GM12878 (cell line): ENCODE results near the gene ZBTB44. TPM values are rescaled to one million over a fixed set of nuclear protein-coding genes. Genes with fewer than 3 reads are reported as not detected.

Source experiments
- ATAC-seq: fragments of 200-7000 bp; cut with Tn5 transposase; 3 replicates; pipeline ENCODE4 v1.9.1; 2020; ENCODE audit warnings: mild to moderate bottlenecking, moderate library complexity
- BruUV-seq: library from RNA; stranded (reverse); fragments of 400-500 nt; replicated peaks from 2 replicates; lab custom pipeline; 2021; lab: Mats Ljungman, UMichigan
- CTCF ChIA-PET: fragments of 300-600 bp; sonication (Branson Sonifier 250); formaldehyde crosslinking; extraction: SDS; loops from one replicate; lab custom pipeline; 2021; ENCODE audit warnings: inconsistent platforms; lab: Yijun Ruan, JAX
- POLR2A ChIA-PET: fragments of 350-600 bp; formaldehyde crosslinking; extraction: SDS; loops from one replicate; lab custom pipeline; 2021; ENCODE audit warnings: inconsistent platforms; lab: Charles Lee
- RAD21 ChIA-PET: fragments of 300-600 bp; sonication (Branson Sonifier 250); formaldehyde crosslinking; loops from one replicate; lab custom pipeline; 2023; ENCODE audit warnings: antibody characterized with exemption; ENCODE audit not compliant: unreplicated experiment; lab: Charles Lee
- SMC1A ChIA-PET: fragments of 300-600 bp; sonication (Branson Sonifier 250); formaldehyde crosslinking; loops from one replicate; lab custom pipeline; 2023; ENCODE audit not compliant: unreplicated experiment, uncharacterized antibody; lab: Charles Lee
- DNase-seq: peaks from one replicate; pipeline ENCODE4 v3.0.0-alpha.2; 2011; ENCODE audit warnings: low read depth, low spot score
- FAIRE-seq: peaks from 3 replicates; lab custom pipeline; 2011; peaks lifted over from hg19 to GRCh38; lab: Jason Lieb, UNC
- H2AFZ ChIP-seq: 2 replicates; pipeline ENCODE4 v1.6.0; 2011; ENCODE audit warnings: low read depth, low read length, control low read depth; ENCODE audit not compliant: control insufficient read depth
- H3K27ac ChIP-seq: 2 replicates; pipeline ENCODE4 v1.5.1; 2011; ENCODE audit warnings: control low read depth; ENCODE audit not compliant: control insufficient read depth, insufficient read depth
- H3K27me3 ChIP-seq, 2 experiments: replicated peaks in 1 of 2; 2 replicates each; pipeline versions ENCODE4 v1.6.0 to v1.6.1; 2011; ENCODE audit warnings: low read length in 1 of 2; ENCODE audit not compliant: control insufficient read depth in 2 of 2, insufficient read depth in 2 of 2
- H3K36me3 ChIP-seq, 2 experiments: 2 replicates each; pipeline ENCODE4 v1.5.1; 2011; ENCODE audit warnings: low read length in 1 of 2; ENCODE audit not compliant: control insufficient read depth in 2 of 2, insufficient read depth in 2 of 2
- H3K4me1 ChIP-seq: 2 replicates; pipeline ENCODE4 v1.6.1; 2011; ENCODE audit warnings: mild to moderate bottlenecking, low read length, moderate library complexity, mixed read lengths; ENCODE audit not compliant: control insufficient read depth, insufficient read depth
- H3K4me2 ChIP-seq: 2 replicates; pipeline ENCODE4 v1.6.0; 2011; ENCODE audit warnings: control low read depth; ENCODE audit not compliant: control insufficient read depth, insufficient read depth
- H3K4me3 ChIP-seq: fragments of 200-600 bp; sonication (generic); 2 replicates; pipeline ENCODE4 v1.5.1; 2016
- H3K79me2 ChIP-seq: 2 replicates; pipeline ENCODE4 v1.6.0; 2011; ENCODE audit warnings: low read length; ENCODE audit not compliant: control insufficient read depth, insufficient read depth
- H3K9ac ChIP-seq: 2 replicates; pipeline ENCODE4 v1.8.0; 2011; ENCODE audit warnings: low read length, control low read depth, mixed read lengths; ENCODE audit not compliant: control insufficient read depth, insufficient read depth
- H3K9me3 ChIP-seq: replicated peaks from 3 replicates; pipeline ENCODE4 v1.5.1; 2011; ENCODE audit warnings: mild to moderate bottlenecking, low read length; ENCODE audit not compliant: control insufficient read depth, insufficient read depth
- H4K20me1 ChIP-seq: 2 replicates; pipeline ENCODE4 v1.6.0; 2011; ENCODE audit not compliant: control insufficient read depth, insufficient read depth
- CBFB ChIP-seq: IDR thresholded peaks from 2 replicates; pipeline ENCODE4 v1.6.1; 2016; ENCODE audit warnings: antibody characterized with exemption, low read depth
- DPF2 ChIP-seq: fragments of 450-650 bp; IDR thresholded peaks from 2 replicates; pipeline ENCODE4 v1.6.1; 2017; ENCODE audit warnings: mild to moderate bottlenecking
- GABPA ChIP-seq: IDR thresholded peaks from 2 replicates; pipeline ENCODE4 v1.6.1; 2014; ENCODE audit warnings: antibody characterized with exemption, low read depth, mild to moderate bottlenecking, inconsistent platforms
- IKZF2 ChIP-seq, 2 experiments: fragments of 450-650 bp; IDR thresholded peaks; 2 replicates each; pipeline ENCODE4 v1.6.1; 2017; ENCODE audit warnings: mild to moderate bottlenecking in 2 of 2, moderate library complexity in 2 of 2
- MYC ChIP-seq: IDR thresholded peaks from 2 replicates; pipeline ENCODE4 v1.6.1; 2011; ENCODE audit warnings: mild to moderate bottlenecking, low read length, moderate library complexity, inconsistent platforms; ENCODE audit not compliant: insufficient read depth, insufficient replicate concordance, insufficient read length, severe bottlenecking
- NBN ChIP-seq: fragments of 450-650 bp; IDR thresholded peaks from 2 replicates; pipeline ENCODE4 v1.6.1; 2016
- NFYB ChIP-seq: IDR thresholded peaks from 2 replicates; pipeline ENCODE4 v1.6.1; 2011; ENCODE audit warnings: low read depth, mild to moderate bottlenecking, low read length, improper control_type of control experiment, moderate library complexity; ENCODE audit not compliant: insufficient read depth
- POLR2A ChIP-seq: IDR thresholded peaks from 2 replicates; pipeline ENCODE4 v1.6.1; 2011; ENCODE audit warnings: low read depth, mild to moderate bottlenecking, low read length
- POU2F2 ChIP-seq: IDR thresholded peaks from 3 replicates; pipeline ENCODE4 v1.6.1; 2011; ENCODE audit warnings: low read depth, mild to moderate bottlenecking, low read length, borderline replicate concordance
- RAD51 ChIP-seq: fragments of 450-650 bp; IDR thresholded peaks from 2 replicates; pipeline ENCODE4 v1.6.1; 2016; ENCODE audit warnings: moderate library complexity, mild to moderate bottlenecking, inconsistent platforms
- RELA ChIP-seq: fragments of 450-650 bp; IDR thresholded peaks from 2 replicates; pipeline ENCODE4 v1.8.0; 2014; ENCODE audit warnings: borderline replicate concordance; ENCODE audit not compliant: partially characterized antibody
- RFX5 ChIP-seq: IDR thresholded peaks from 2 replicates; pipeline ENCODE4 v1.6.1; 2011; ENCODE audit warnings: low read depth, low read length, improper control_type of control experiment
- RUNX3 ChIP-seq: IDR thresholded peaks from 2 replicates; pipeline ENCODE4 v1.6.1; 2012; ENCODE audit warnings: low read length, inconsistent platforms
- WGBS: methylation state at CpG from one replicate; pipeline ENCODE4 v1.1.6; 2016; ENCODE audit warnings: low lambda C conversion rate; ENCODE audit not compliant: insufficient replicate concordance, insufficient coverage; ENCODE audit errors: missing lambda C conversion rate; 5-methylcytosine and 5-hydroxymethylcytosine counted together
- in situ Hi-C: fragments of 300-500 bp; cut with MboI; formaldehyde crosslinking; loops from 9 replicates; pipeline ENCODE4 v1.14.3; 2018; ENCODE audit warnings: mixed read lengths
- intact Hi-C: fragments of 100-400 bp; cut with micrococcal nuclease; formaldehyde crosslinking; loops from one replicate; pipeline ENCODE4 v1.14.2; 2022; ENCODE audit not compliant: unreplicated experiment
- polyA plus RNA-seq, 11 experiments: library from polyadenylated mRNA; depleted of rRNA in 4 of 11; unstranded in 6 of 11; stranded (reverse) in 5 of 11; fragments of >200 nt; fragmentation: Nextera tagmentation in 4 of 11; fragmentation: Illumina TruSeq in 1 of 11; extraction: Ambion mirVana in 4 of 11; extraction: Trizol in 1 of 11; gene quantifications; 1 replicate in 1 of 11; 2 replicates in 10 of 11; pipeline versions ENCODE4 v1.2.1 to v1.2.3, GENCODE V29; 2011 to 2016; ENCODE audit warnings: inconsistent platforms in 2 of 11, missing spikeins in 2 of 11, low read depth in 1 of 11
- total RNA-seq, 4 experiments: library from RNA; depleted of rRNA in 3 of 4; stranded (reverse); fragments of >200 nt in 3 of 4; fragmentation: Illumina TruSeq in 1 of 4; extraction: Trizol in 1 of 4; gene quantifications; 2 replicates each; pipeline versions ENCODE4 v1.2.1 to v1.2.3, GENCODE V29; 2013 to 2021
- TF ChIP-seq, protein P1 (sequence below): fragments of 150-350 bp; IDR thresholded peaks from 2 replicates; pipeline ENCODE4 v1.6.1; 2016; ENCODE audit warnings: low read depth, low read length
- TF ChIP-seq, protein P2 (sequence below): fragments of 450-650 bp; formaldehyde crosslinking; IDR thresholded peaks from 2 replicates; pipeline ENCODE4 v1.4.0; 2022; ENCODE audit warnings: mild to moderate bottlenecking, moderate library complexity

Gene ZBTB44
- total and polyA plus RNA-seq, 10 of the 15 experiments (the other 5 are each of a cell fraction or from before 2014, with no cell fraction given), result 2.8 to 38.2 (median 12.2) TPM

DNA sequence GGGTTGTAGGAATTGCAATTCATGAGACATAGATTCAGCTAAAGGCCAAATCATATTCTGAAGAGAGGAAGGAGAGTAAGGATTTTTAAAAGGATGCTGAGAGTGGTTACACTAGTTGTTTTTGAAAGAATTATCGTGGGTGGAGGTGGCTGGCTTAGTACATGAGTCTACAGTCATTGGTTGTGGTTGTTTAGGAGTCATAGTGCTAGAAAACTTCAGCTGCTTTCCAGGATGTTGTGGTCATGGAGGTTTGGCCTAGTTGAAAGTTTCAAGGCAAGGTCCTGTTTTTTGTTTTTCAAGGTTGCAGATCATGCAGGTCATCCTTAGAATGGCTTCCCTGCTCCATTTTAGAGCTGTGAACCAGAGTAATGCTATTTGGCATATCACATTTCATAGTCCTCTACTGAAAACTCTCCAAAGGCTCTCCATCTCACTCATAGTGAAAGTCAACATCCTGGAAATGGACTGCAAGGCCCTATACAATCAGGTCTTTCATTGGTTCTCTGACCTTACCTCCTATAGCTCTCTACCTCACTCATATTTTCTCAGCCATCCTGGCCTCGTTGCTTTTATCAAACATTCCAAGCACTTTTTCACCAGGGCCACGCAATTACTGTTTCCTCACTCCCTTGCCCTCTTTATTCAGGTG lies 26.1 kb upstream of the ZBTB44 start:
- Histone ChIP-seq H3K4me1 (no peaks in the 10 kb centered on the region), H3K27me3 (no peaks in the 10 kb centered on the region; a peak in 1 of 4 replicates), H4K20me1 (no peaks in the 10 kb centered on the region), H3K36me3 (no peaks in the 10 kb centered on the region), H3K79me2 (no peaks in the 10 kb centered on the region), H3K9me3 (peaks cover 3% of the 10 kb centered on the region; the same call in 1 of the 3 replicates), H2AFZ (no peak overlapping the region), H3K4me2 (no peak overlapping the region), H3K4me3 (no peak overlapping the region), H3K27ac (no peak overlapping the region), H3K9ac (no peak overlapping the region)
- intact Hi-C loops (no loop called here), in situ Hi-C loops (no loop called here)
- ATAC-seq (no peak), FAIRE-seq (no peak), DNase-seq (no peak)
- POLR2A ChIA-PET, result no interaction called here
- TF ChIP-seq, protein P1, sequence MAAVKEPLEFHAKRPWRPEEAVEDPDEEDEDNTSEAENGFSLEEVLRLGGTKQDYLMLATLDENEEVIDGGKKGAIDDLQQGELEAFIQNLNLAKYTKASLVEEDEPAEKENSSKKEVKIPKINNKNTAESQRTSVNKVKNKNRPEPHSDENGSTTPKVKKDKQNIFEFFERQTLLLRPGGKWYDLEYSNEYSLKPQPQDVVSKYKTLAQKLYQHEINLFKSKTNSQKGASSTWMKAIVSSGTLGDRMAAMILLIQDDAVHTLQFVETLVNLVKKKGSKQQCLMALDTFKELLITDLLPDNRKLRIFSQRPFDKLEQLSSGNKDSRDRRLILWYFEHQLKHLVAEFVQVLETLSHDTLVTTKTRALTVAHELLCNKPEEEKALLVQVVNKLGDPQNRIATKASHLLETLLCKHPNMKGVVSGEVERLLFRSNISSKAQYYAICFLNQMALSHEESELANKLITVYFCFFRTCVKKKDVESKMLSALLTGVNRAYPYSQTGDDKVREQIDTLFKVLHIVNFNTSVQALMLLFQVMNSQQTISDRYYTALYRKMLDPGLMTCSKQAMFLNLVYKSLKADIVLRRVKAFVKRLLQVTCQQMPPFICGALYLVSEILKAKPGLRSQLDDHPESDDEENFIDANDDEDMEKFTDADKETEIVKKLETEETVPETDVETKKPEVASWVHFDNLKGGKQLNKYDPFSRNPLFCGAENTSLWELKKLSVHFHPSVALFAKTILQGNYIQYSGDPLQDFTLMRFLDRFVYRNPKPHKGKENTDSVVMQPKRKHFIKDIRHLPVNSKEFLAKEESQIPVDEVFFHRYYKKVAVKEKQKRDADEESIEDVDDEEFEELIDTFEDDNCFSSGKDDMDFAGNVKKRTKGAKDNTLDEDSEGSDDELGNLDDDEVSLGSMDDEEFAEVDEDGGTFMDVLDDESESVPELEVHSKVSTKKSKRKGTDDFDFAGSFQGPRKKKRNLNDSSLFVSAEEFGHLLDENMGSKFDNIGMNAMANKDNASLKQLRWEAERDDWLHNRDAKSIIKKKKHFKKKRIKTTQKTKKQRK, result no peak
- no peak for TF ChIP-seq POLR2A
- TF ChIP-seq RFX5, result no peak
- TF ChIP-seq RAD51, result no peak
- TF ChIP-seq CBFB, result no peak
- no peak for TF ChIP-seq IKZF2 (IDR thresholded peaks at IDR 0.05)
- TF ChIP-seq, protein P2, sequence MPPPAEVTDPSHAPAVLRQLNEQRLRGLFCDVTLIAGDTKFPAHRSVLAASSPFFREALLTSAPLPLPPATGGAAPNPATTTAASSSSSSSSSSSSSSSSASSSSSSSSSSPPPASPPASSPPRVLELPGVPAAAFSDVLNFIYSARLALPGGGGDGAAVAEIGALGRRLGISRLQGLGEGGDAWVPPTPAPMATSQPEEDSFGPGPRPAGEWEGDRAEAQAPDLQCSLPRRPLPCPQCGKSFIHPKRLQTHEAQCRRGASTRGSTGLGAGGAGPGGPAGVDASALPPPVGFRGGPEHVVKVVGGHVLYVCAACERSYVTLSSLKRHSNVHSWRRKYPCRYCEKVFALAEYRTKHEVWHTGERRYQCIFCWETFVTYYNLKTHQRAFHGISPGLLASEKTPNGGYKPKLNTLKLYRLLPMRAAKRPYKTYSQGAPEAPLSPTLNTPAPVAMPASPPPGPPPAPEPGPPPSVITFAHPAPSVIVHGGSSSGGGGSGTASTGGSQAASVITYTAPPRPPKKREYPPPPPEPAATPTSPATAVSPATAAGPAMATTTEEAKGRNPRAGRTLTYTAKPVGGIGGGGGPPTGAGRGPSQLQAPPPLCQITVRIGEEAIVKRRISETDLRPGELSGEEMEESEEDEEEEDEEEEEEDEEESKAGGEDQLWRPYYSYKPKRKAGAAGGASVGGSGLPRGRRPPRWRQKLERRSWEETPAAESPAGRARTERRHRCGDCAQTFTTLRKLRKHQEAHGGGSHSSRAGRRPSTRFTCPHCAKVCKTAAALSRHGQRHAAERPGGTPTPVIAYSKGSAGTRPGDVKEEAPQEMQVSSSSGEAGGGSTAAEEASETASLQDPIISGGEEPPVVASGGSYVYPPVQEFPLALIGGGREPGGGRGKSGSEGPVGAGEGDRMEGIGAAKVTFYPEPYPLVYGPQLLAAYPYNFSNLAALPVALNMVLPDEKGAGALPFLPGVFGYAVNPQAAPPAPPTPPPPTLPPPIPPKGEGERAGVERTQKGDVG (CRISPR knock-in tag), result no peak
- no peak for TF ChIP-seq MYC
- no peak for TF ChIP-seq POU2F2
- no peak for TF ChIP-seq RELA
- TF ChIP-seq GABPA, result no peak
- no peak for TF ChIP-seq DPF2
- peak; percentile 32; the same call in 1 of the 2 replicates for TF ChIP-seq RUNX3
- 0 out of 2 replicates have a peak, but pooled peaks have one; percentile 15 for TF ChIP-seq NFYB
- no peak for TF ChIP-seq NBN
- CTCF ChIA-PET, result interaction anchor here (2.4 kb wide), 1 partner anchor 128 kb away, joined by 6 read pairs; no protein-coding TSS in a partner anchor
- SMC1A ChIA-PET, result interaction anchor here (1.6 to 1.7 kb wide), 2 partner anchors 11 to 61 kb away, joined by 3 to 6 read pairs; no protein-coding TSS in a partner anchor
- WGBS, result 8% methylated on average over 3 of the region's 3 CpGs
- no TSS peak for BruUV-seq
- RAD21 ChIA-PET, result no interaction called here
